Measurements from ENCODE around the gene TUBA3D.
"Not testable (repeated sequence)": the region's sequence is repeated elsewhere in the genome, so short reads cannot be mapped to it uniquely, and the experiment has no call there.

Gene TUBA3D

DNA sequence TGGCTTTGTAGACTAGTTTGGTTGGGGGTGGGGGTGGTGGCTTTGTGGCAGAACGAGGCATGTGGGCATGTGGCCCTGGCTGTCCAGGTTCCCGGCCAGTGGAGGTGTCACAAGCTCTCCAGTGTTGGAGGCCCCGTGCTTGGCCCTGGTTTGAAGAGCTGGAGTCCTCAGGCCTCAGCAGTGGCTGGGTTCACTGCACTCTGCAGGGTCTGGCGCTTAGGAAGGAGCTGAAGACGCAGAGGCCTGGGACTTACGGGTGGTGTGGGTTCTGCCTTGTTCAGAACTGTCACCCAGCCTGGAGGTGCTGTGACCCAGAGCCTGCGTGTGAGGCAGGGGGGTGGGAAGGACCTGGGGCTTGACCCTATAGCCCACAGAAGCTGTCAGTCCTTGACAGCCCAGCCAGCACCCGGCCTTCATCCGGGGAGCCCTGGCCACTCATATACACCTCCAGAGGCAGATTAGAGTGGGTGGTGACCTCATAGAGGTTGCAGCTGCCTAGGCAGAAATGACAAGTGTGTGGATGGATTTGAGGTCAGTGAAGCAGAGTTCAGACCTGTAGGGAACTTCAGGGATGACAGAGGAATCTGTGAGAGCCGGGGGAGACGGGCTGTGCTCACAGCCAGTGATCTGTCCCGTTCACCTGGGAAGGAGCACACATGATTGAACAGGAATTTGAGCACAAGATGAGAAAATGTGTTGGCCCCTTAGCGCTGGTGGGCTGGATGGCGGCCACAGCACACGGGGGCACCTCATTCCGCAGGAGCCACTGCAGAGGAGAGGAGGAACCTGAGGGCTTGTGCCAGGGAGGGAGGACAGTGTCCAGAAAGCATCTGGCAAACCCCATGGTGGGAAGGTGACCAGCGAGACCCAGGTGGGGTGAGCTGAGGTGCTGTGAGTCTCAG, 36.3 kb downstream of the TUBA3D start:
- FAIRE-seq; DNase-seq (ENCODE audit: insufficient read length, low spot score): not testable (repeated sequence)

DNA sequence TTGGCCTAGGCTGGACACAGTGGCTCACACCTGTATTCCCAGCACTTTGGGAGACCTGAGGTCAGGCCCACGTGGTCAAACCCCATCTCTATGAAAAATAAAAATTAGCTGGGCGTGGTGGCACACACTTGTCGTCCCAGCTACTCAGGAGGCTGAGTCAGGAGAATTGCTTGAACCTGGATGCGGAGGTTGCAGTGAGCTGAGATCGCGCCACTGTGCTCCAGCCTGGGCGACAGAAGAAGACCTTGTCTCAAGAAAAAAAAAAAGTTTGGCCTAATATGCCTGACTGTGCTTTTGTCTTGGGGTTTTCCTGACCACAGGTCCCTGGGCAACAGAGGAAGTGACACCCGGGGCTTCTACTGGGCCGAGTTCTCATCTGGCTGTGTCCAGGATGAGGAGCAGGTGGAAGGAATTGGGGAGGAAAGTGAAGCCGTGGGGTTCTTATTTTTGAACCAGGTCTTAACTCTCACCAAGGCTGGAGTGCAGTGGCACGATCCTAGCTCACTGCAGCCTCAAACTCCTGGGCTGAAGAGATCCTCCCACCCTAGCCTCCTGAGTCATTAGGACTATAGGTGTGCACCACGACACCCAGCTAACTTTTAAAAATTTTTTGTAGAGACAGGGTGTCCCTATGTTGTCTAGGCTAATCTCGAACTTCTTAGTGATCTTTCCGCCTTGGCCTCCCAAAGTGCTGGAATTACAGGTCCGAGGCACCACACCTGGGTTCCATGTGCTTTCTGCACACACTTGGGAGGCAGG, 38.7 kb downstream of the TUBA3D start:
- not testable (repeated sequence) for DNase-seq (ENCODE audit: insufficient read length, low spot score)
- FAIRE-seq: peak; percentile 73

- peak; percentile 78 for FAIRE-seq
These were observed 39.3 kb downstream of the TUBA3D start for GRCh38 chr2:131515235-131515634.

DNA sequence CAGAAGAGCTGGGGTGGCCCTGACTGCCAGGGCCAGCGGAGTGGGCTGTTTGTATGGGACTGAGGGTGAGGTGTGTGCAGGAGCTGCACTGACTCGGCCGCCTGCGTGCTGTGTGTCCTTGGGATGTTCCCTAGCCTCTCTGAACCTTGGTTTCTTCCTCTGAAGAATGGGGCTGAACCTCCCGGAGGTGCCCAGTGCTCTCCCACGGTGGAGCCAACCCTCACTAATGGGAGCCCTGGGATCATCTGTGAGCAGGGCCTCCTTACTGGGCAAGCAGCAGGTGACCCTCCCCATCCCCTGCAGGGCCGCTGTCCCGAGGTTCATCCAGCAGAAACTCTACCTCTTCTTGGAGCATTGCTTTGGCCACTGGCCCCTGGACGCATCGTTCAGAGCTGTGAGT, 40.1 kb downstream of the TUBA3D start:
- FAIRE-seq (peak; percentile 74), DNase-seq (ENCODE audit: insufficient read length, low spot score) (no peak)

More at GRCh38 chr2:131515235-131515634, 39.3 kb downstream of the TUBA3D start:
- DNase-seq (ENCODE audit: insufficient read length, low spot score): not testable (repeated sequence)

- DNase-seq (ENCODE audit: insufficient read length, low spot score); FAIRE-seq: not testable (repeated sequence)
These were observed 40.7 kb downstream of the TUBA3D start for GRCh38 chr2:131516621-131517020.

- no peak for DNase-seq (ENCODE audit: insufficient read length, low spot score)
- no peak for FAIRE-seq
These were observed 41.4 kb downstream of the TUBA3D start for GRCh38 chr2:131517106-131517831.

GRCh38 chr2:131517856-131518255, 41.9 kb downstream of the TUBA3D start:
- DNase-seq (ENCODE audit: insufficient read length, low spot score); FAIRE-seq: not testable (repeated sequence)

- not testable (repeated sequence) for FAIRE-seq; DNase-seq (ENCODE audit: insufficient read length, low spot score)
These were observed 42.6 kb downstream of the TUBA3D start for GRCh38 chr2:131518531-131518930.

- DNase-seq (ENCODE audit: insufficient read length, low spot score): no peak
- no peak for FAIRE-seq
These were observed 43.5 kb downstream of the TUBA3D start for GRCh38 chr2:131519466-131519865.

DNA sequence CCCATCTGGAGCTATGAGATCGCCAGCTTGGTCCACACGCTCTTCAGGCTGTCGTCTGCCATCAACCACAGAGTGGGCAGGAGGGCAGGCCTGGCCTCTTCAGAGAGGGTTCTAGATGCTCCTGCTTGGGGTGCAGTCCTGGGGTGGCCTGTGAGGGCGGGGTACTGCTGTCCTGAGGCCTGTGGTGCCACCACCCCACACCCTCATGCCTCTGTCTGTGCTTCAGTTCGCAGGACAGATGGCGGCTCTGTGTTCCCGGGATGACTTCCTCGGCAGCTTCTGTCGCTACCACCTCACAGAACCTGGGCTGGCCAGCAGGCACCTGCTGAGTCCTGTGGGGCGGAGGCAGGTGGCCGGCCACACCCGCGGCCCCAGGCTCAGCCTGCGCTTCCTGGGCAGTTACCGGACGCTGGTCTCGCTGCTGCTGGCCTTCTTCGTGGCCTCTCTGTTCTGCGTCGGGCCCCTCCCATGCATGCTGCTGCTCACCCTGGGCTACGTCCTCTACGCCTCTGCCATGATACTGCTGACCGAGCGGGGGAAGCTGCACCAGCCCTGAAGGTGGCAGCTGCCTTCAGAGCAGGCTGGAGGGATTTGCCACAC, 44.1 kb downstream of the TUBA3D start:
- not testable (repeated sequence) for FAIRE-seq; DNase-seq (ENCODE audit: insufficient read length, low spot score)

- DNase-seq (ENCODE audit: insufficient read length, low spot score) (no peak), FAIRE-seq (no peak)
These were observed 44.6 kb downstream of the TUBA3D start for GRCh38 chr2:131520526-131520925.

DNA sequence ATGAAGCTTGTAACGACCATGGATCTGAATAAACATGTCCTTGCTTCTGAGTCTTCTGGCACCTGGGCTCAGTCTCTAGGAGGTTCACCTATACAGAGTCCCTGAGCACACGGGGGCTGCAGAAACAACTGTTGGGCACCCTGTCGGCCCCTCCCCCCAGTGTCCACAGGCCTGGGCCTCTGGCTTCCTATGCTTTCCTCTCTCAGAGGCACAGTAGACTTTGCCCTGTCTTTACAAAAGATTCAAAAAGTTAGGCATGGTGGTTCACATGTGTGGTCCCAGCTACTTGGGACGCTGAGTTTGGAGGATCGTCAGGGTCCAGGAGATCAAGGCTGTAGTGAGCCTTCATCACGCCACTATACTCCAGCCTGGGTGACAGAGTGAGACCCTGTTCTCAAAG, 45.6 kb downstream of the TUBA3D start:
- DNase-seq (ENCODE audit: insufficient read length, low spot score); FAIRE-seq: not testable (repeated sequence)

- FAIRE-seq: no peak
- DNase-seq (ENCODE audit: insufficient read length, low spot score): no peak
These were observed 46.3 kb downstream of the TUBA3D start for GRCh38 chr2:131521961-131522781.

- not testable (repeated sequence) for DNase-seq (ENCODE audit: insufficient read length, low spot score); FAIRE-seq
These were observed 49.3 kb downstream of the TUBA3D start for GRCh38 chr2:131525256-131525655.

- DNase-seq (ENCODE audit: insufficient read length, low spot score): not testable (repeated sequence)
- peak; percentile 95 for FAIRE-seq
These were observed 51.4 kb downstream of the TUBA3D start, which contains the start of gene CCDC74A for GRCh38 chr2:131527131-131528001. CCDC74A (plus strand) TSS chr2:131527888; CDS start chr2:131527971, 83 bp downstream.

- FAIRE-seq: peak; percentile 95
- not testable (repeated sequence) for DNase-seq (ENCODE audit: insufficient read length, low spot score)
These were observed 53.3 kb downstream of the TUBA3D start for GRCh38 chr2:131528981-131529863.

- FAIRE-seq; DNase-seq (ENCODE audit: insufficient read length, low spot score): not testable (repeated sequence)
These were observed 54.0 kb downstream of the TUBA3D start for GRCh38 chr2:131529864-131530445.
